NCI-H1694 treated with DMSO at 0.1 percent for 48 hours (cell line): ENCODE data around the gene SYNRG.
"Not testable (repeated sequence)": the region's sequence is repeated elsewhere in the genome, so short reads cannot be mapped to it uniquely, and the experiment has no call there.

ENCODE experiments used
- DNase-seq: peaks from one replicate; lab custom pipeline; 2025; lab: John Stamatoyannopoulos, UW

Gene SYNRG

DNA sequence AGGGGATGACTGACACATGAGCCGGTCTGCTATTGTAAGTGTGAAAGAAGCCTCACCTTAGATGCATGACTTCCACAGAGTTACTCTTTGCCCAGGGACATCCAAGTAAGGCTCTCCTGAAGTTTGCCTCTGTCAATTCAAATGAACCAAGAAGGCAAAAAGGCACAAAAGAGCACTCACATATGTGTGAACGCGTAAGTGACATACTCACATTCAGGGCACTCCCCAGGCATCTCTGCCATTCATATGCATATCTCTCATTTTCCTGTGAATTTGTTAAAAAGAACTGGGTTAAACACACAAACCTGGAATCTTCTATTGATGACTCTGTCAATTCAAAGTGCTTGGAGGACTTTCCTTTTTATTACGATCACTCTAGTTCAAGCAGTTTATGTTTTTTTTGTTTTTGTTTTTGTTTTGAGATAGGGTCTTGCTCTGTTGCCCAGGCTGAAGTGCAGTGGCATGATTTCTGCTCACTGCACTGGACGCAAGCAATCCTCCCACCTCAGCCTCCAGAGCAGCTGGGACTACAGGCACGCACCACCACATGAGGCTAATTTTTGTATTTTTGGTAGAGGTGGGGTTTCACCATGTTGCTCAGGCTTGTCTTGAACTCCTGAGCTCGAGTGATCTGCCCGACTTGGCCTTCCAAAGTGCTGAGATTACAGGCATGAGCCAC lies 70.1 kb downstream of the SYNRG start:
- no peak for DNase-seq

DNA sequence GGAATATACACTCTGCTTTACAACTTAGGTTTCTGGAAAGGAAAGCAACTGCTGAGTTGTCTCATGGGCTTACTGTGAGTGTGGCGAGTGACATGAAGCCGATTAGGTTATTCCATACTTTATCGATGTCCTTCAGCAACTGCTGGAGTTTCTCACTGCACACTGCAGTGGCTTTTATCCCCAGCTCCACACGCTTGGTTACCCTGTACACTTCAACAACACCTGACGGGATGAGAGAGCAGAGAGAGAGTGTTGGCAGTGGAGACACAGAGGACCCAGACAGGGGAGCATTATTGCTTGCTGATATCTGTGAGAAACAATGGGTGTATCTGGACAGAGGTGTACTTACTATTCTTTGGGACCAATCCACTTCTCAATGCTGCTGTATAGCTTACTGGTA lies 73.3 kb downstream of the SYNRG start:
- no peak for DNase-seq

DNA sequence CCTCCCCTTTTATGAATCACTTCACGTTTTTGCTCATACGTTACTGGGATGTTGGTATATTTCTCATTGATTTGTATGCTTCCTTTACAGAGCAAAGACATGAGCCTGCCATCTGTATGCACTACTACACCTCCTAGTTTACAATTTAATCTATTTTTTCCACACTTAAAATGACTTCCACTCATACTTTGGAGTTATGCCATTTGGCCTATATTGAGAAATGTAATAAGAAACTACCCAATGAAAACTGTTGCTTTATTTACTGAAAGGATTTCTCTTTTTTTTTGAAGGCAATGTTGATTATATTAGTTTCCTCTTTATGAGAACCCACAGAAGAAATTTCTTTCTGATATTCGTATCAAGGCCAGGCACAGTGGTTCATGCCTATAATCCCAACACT lies 76.5 kb downstream of the SYNRG start:
- DNase-seq: no peak

DNA sequence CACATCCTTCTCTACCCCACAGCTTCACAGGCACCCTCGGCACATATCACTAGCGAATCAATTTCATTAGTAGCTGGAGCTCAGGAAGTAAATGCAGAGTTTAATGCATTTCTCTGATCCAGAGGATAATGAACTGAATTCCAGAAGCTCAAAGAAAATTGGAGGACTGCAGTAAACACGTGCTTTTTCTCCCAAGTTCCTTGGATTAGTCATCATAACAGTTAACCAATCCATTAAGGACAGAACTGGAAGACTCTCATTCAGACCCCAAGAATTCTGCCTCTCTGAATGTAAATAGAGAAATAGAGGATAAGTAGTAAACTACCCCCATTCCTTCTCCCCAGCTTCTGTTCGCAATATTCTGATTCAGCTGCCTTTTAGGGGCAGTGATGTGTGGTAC lies 78.8 kb downstream of the SYNRG start:
- no peak for DNase-seq

DNA sequence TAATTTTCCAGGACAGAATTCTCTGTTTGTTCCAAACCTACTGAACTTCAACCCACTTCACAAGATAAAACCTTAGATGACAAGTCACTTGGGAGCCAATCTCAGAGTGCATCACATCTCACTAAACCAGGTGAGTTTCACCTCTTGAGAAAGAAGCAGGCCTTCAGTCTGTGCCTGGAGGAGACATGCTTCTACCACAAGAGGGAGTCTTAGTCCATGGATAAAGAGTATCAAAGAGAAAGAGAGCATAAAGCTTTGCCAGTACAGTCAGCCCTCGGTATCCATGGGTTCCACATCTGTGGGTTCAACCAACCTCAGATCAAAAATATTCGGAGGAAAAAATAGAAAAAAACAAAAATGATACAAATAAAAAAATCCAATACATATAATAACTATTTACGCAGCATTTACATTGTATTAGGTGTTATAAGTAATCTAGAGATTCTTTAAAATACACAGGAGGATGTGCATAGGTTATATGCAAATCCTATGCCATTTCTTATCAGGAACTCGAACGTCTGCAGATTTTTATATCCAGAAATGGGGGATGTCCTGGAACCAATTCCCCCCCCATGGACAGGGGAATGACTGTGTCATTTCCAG lies 81.9 kb downstream of the SYNRG start:
- peak; percentile 72 for DNase-seq

DNA sequence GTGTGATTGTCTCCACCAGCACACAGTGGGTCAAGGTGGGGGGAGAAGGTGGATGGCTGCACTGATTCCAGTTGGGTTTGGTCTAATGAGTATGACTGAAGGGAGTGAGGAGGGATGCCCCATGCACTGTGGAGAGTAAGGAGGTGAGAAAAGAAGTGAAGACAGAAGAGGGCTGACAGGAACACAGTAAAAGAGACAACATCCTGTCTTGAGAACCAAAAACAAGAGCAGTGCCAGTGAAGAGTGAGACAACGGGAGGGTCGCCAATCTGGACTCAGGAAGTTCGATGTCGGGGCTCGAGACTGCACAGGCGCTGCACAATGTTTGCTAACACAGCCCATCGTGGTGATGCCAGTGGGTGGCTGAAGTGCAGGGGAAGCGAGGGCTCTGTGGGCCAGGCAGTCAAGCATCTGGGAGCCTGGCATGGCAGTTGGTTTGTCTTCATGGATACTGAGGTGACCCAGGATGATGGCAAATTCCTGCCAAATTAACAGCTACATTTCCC lies 85.5 kb downstream of the SYNRG start:
- DNase-seq: no peak

DNA sequence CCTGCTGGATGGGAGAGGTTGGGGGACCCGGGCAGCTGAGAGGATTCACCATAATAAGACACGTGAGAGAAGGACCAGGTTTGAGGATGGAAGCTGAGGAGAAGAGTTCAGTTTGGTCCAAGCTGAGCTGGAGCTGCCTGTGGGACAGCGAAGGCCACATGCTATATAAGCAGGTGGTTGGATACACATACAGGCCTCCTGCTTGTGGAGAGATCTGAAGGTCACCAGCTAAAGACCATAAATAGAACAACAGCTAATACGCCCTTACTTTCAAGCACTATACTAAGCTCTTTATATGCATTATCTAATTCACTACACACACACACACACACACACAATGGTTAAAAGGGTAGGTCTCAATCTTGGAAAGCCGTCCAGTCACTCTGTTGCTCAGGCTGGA lies 87.4 kb downstream of the SYNRG start:
- no peak for DNase-seq

DNA sequence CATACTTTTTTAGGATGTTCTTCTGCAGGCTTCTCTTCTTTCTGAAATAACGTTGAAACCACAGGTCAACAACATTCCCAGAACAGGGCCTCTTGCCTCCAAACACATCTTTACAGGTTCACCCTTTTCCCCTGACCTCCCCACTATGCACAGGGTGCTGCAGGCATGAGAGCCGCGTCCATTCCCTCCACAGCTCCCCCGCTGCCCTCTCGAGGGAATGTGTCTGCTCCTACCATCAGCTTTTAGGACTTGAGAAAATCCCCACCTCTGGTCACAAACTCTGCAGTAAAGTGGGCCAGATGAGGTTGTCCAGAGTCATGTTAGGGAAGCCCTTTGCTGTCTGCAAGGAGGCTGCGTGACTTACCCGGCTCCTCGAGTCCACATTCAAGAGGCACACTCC lies 89.0 kb downstream of the SYNRG start:
- no peak for DNase-seq

DNA sequence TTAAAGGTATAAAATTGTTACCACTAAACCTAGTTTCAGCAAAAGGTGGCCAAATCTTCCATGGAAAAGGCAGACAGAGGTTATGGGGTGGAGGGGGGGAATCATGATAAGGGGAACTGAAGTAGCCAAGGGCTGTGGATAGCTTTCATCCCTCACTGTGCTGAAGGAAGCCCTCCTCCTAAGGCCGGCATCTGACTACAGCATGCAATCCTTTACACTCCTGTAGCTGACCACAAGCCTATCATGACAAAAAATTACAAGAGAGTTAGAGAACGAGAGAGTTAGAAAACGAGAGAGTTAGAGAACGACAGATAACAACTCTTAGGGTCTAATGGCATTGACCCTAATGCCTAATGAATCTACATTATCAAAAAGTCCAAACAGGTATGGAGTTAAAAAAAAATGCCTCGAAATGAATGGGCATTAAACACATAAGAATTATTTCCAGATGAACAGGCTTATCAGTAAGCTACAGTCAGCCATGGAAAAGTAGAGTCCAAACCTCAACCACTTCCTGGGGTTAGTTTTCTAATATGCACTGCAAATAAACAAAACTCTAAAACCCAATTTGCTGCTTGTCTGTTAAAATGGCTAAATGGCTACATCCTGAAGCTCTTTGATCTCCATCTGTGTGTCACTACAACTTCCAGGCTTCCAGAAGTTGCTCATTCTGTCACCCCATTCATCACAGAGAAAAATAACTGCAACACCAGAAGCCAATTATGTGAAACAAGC lies 89.8 kb downstream of the SYNRG start:
- no peak for DNase-seq

DNA sequence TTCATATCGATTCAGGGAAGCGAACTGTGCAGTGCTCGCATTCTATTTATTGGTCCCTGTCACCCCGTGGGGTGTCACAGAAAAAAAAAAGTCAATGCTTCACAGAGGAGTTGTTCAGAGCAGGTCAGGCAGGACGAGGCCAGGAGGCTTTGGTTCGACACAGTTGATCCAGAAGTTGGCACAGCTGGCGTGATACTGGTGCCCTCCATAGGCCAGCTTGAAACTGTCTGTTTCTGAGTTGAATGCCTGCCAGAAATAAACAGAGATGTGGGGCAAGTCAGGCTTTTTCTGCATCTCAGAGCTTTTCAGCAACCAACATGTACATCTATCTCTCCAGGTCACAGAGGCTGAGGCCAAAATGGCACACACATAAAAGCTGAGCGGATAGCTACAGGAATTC lies 90.4 kb downstream of the SYNRG start:
- peak; percentile 18 for DNase-seq

DNA sequence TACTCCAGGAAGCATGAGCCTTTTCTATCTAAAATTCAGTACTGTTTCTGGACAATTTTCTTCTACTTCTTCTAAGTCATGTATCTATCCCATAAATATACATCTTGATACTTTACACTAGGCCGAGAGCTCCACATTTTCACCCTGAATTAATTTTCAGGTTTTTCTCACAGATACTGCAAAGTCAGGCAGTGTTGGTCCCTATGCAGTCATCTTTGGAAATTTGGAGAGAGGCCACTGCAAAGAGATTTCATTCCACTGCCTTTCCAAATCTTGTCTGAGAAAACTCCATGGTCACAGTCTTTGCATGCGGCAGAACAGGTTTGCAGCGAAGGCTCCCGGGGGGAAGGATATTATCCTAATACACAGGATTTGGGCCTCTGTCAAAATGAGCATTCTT lies 91.3 kb downstream of the SYNRG start:
- DNase-seq: no peak

DNA sequence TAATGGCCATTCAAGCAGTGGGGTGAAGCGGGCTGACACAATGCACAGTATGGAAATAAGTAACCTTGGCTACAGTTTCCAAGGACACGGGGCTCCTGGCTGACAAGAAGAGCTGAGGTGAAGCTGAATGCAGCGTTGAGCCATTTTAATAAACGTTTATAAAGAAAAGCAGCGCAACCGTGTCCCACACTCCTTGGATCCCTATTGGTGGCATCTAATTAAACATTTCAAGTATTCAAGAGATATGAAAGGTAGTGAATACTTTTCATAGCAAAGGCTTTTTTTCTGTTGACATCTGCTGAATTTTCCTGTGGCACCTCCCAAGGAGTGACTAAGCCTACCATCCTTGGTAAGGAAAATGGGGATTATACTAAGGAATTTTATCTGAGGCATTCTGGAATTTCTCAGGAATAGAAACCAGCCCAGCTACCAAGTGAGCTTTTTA lies 93.1 kb downstream of the SYNRG start:
- DNase-seq: no peak

DNA sequence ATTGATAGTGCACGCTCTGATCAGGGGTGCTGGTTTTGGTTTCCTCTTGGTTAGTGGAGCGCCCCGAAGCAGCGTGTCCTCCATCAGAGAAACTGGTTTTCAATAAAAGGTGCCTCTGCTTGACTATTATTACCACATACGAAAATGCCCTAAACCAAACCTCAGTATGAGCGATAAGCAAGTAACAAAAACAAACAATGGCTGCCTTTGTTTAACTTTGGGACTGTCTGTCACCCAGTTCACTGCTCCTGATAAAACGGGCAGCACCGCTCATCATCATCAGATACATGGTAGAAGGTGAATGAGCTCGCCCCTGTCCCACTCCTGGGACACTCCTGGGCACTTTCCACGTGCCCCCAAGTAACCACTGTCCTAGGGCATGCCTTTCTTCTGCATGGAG lies 95.5 kb downstream of the SYNRG start:
- no peak for DNase-seq

DNA sequence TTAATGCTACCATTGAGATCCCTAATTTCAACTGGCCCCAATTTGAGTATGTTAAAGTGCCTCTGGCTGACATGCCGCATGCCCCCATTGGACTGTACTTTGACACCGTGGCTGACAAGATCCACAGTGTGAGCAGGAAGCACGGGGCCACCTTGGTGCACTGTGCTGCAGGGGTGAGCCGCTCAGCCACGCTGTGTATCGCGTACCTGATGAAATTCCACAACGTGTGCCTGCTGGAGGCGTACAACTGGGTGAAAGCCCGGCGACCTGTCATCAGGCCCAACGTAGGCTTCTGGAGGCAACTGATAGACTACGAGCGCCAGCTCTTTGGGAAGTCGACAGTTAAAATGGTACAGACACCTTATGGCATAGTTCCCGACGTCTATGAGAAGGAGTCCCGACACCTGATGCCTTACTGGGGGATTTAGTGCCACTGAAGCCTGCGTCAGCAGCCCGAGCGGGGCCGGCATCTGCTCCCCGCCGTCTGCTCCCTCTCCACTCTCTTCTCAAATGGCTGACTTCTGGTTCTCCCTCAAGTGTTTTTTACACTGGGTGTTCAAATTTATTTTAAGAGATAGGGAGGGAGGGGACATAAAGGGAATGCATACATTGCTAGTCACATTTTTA lies 96.7 kb downstream of the SYNRG start:
- peak; percentile 86 for DNase-seq

DNA sequence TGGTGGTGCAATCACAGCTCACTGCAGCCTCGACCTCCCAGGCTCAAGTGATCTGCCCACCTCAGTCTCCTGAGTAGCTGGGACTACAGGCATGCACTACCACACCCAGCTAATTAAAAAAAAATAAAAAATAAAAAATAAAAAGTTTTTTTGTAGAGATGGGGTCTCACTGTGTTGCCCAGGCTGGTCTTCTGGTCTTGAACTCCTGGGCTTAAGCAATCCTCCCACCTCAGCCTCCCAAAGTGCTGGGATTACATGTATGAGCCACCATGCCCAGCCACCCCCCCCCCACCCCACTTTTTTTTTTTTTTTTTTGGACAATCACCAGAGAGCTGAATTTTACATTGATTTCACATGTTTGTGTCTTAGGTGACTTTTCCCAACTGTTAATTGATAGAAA lies 97.6 kb downstream of the SYNRG start:
- not testable (repeated sequence) for DNase-seq

DNA sequence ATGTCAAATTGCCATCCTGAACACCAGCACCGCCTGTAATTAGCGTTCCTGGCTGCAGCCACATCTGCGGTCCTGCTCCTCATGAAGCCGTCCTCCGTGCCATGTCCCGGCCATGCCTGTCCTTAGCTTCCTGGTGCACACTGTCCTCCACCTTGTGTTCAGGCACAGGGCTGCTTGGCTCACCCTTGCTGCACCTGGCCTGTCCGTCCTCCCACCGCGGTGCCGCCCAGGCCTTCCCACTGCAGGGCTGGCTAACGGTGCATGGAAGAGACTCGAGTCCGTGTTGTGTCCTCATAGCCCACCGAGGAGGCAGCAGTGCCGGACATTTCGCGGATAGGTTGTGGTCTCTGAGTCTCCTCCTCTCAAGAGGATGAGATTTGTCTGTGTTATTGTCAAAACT lies 99.2 kb downstream of the SYNRG start:
- no peak for DNase-seq

DNA sequence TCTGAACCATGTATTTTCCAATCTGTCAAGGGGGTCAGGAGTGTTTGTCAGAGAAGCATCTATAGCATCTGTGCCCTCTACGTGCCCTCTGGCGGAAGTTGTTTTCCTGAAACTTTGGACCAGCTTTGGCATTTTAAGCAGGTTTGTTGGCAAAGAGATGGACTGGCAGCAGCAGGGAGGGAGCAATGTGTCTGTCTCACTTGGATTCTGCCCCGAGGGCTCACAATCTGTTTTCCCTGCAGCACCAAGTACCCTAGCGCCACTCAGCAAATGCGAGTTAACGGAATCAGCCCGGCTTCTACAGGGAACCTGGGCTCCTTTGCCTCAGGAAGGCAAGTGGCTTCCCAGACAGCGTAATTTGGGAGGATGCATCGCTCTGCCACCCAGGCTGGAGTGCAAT lies 102.1 kb downstream of the SYNRG start:
- peak; percentile 81 for DNase-seq

DNA sequence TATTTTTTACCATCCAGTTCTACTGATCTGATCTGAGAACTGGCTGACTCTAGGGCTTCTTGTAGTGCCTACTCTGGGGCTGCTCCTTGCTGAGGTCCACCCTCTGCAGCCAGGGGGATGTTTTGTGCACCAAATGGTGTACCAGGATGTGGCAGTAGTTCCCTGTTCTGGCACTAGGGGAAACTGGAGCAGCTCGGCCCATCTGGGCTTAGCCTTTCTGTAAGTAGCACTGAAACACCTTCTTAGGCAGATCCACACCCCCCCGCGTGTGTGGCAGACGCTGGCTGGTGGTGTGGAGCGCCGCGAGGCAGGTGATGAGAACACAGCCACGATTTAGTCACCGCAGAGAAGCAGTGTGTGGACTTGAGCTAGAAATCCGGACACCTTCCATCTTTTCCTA lies 102.5 kb downstream of the SYNRG start:
- peak; percentile 81 for DNase-seq

DNA sequence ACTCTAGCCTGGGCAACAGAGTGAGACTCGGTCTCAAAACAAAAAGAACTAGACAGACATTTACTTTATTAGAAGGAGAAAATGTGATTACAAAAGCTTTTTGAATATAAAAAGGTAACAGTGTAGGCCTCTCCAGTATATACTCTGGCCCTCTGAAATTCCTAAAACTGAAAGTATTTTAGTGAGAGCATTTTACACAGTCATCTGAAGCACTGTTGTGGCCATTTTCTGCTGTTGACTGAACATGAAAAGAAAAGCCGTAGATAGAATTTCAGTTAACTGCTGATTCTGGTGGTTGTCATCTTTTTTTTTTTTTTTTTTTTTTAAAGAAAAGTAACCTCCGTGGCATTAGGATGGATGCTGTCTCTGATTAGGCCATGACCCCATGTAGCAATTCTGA lies 103.9 kb downstream of the SYNRG start:
- DNase-seq: no peak

DNA sequence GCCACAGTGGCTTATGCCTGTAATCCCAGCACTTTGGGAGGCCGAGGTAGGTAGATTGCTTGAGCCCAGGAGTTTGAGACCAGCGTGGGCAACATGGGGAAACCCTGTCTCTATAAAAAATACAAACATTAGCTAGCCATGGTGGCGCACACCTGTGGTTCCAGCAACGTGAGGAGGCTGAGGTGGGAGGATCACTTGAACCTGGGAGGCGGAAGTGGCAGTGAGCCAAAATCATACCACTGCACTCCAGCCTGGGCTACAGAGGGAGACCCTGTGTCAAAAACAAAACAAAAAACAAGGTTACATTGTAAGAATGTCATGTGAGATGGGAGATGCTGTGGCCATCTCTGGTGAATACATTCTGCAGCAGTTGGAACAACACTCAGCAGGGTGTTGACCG lies 106.1 kb downstream of the SYNRG start:
- DNase-seq: no peak

DNA sequence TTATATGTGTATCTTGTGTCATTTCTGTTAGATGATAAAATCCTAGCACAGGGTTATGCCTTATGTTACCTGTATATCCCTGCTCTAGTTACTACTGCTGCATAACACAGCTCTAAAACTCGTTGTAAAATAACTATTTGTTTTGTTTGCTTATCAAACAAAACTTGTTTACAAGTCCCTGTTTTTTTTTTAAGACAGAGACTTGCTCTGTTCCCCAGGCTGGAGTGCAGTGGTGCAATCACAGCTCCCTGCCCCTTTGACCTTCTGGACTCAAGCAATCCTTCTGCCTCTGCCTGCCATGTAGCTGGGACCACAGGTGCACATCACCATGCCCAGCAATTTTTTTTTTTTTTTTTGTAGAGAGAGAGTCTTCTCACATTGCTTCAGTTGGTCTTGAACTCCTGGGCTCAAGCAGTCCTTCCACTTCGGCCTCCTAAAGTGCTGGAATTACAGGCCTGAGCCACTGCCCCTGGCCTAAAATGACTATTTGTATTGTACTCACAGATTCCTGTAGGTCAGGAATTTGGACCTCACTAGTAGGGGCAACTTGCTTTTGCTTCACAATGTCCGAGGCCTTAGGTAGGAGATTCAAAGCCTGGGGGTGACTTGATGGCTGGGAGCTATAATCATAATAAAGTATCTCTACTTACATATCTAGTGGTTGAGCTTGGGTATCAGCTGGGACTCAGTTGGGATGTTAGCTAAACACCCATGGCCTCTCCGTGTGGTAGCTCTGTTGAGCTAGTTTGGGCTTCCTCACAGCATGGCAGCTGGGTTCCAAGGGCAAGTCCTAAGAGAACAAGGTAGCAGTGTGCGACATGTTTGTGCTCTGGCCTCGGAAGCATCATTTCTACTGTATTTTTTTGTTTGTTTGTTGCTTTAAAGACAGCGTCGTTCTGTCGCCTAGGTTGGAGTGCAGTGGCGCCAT lies 106.9 kb downstream of the SYNRG start:
- no peak for DNase-seq

DNA sequence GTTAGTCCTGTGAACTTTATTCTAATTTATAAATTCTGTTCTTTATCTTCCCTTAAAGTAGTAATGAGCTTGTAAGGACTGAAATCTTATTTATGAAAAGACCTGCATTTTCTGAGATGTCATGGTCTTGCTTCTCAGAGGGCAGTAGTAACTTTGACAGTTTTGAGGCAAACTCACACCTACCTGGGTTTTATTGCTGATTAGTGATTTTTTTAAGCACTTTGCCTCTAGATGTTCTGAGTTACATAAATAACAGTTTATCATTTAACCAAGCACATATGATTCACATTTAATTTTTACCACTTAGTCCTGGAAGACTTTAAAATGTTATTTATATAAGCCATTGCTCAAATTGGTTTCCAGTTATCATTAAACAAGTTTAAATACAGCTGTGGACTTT lies 108.8 kb downstream of the SYNRG start:
- DNase-seq: no peak
